Activated naive CD8-positive, alpha-beta T cell treated with anti-CD3 and anti-CD28 coated beads, Interleukin-2, amount 50 U/mL, for 16 hours (primary cell): ENCODE results near the gene KLHDC2.
A peak's percentile ranks its signal among the peaks of the same experiment; 100 is the strongest.
"Not testable (repeated sequence)": the region's sequence is repeated elsewhere in the genome, so short reads cannot be mapped to it uniquely, and the experiment has no call there.

Experiments
- DNase-seq: peaks from one replicate; pipeline ENCODE4 v3.0.0-alpha.2; 2020; ENCODE audit warnings: low read depth, low spot score

The KLHDC2 gene

GRCh38 chr14:49767571-49768300 is at the start of gene KLHDC2:
Gene KLHDC2, plus strand, starts transcription at chr14:49768153. Its CDS starts 316 bp downstream, at chr14:49768469.
- DNase-seq, result peak; percentile 74

GRCh38 chr14:49720744-49721143 is 47.2 kb upstream of the KLHDC2 start:
- DNase-seq, result no peak

GRCh38 chr14:49721733-49722435 is 46.1 kb upstream of the KLHDC2 start:
- not testable (repeated sequence) for DNase-seq

- DNase-seq, result no peak
These were observed 40.8 kb upstream of the KLHDC2 start for GRCh38 chr14:49727171-49727570.

GRCh38 chr14:49732896-49733295 is 35.1 kb upstream of the KLHDC2 start:
- no peak for DNase-seq

GRCh38 chr14:49733836-49734235 is 34.1 kb upstream of the KLHDC2 start:
- DNase-seq, result no peak

- DNase-seq, result not testable (repeated sequence)
These were observed 32.3 kb upstream of the KLHDC2 start for GRCh38 chr14:49735669-49736068.

GRCh38 chr14:49745191-49745590 is 22.8 kb upstream of the KLHDC2 start:
- DNase-seq, result no peak

- DNase-seq, result not testable (repeated sequence)
These were observed 21.5 kb upstream of the KLHDC2 start for GRCh38 chr14:49746476-49746875.

- DNase-seq, result no peak
These were observed 13.3 kb upstream of the KLHDC2 start for GRCh38 chr14:49754570-49755097.

- DNase-seq, result no peak
These were observed 12.6 kb upstream of the KLHDC2 start for GRCh38 chr14:49755378-49755777.

- DNase-seq, result no peak
These were observed 6.0 kb upstream of the KLHDC2 start for GRCh38 chr14:49761839-49762551.

- DNase-seq, result no peak
These were observed 1.1 kb upstream of the KLHDC2 start for GRCh38 chr14:49766839-49767238.

GRCh38 chr14:49767270-49767570 is 733 bp upstream of the KLHDC2 start:
- no peak for DNase-seq

- DNase-seq, result peak; percentile 28
These were observed 558 bp downstream of the KLHDC2 start for GRCh38 chr14:49768301-49769121.

- no peak for DNase-seq
These were observed 1.2 kb downstream of the KLHDC2 start for GRCh38 chr14:49769171-49769570.

- DNase-seq, result no peak
These were observed 1.7 kb downstream of the KLHDC2 start for GRCh38 chr14:49769581-49770211.

GRCh38 chr14:49770212-49770817 is 2.4 kb downstream of the KLHDC2 start:
- DNase-seq, result no peak

- DNase-seq, result not testable (repeated sequence)
These were observed 3.7 kb downstream of the KLHDC2 start for GRCh38 chr14:49771691-49772090.

- no peak for DNase-seq
These were observed 6.2 kb downstream of the KLHDC2 start for GRCh38 chr14:49774106-49774505.

GRCh38 chr14:49778421-49778820 is 10.5 kb downstream of the KLHDC2 start:
- no peak for DNase-seq
